ENCODE results near the gene MYO7B. TPM values are rescaled to one million over a fixed set of nuclear protein-coding genes. Genes with fewer than 3 reads are reported as not detected.

MYO7B gene
- total RNA-seq, 1 donor from 2014 or later: 0.04 TPM

DNA sequence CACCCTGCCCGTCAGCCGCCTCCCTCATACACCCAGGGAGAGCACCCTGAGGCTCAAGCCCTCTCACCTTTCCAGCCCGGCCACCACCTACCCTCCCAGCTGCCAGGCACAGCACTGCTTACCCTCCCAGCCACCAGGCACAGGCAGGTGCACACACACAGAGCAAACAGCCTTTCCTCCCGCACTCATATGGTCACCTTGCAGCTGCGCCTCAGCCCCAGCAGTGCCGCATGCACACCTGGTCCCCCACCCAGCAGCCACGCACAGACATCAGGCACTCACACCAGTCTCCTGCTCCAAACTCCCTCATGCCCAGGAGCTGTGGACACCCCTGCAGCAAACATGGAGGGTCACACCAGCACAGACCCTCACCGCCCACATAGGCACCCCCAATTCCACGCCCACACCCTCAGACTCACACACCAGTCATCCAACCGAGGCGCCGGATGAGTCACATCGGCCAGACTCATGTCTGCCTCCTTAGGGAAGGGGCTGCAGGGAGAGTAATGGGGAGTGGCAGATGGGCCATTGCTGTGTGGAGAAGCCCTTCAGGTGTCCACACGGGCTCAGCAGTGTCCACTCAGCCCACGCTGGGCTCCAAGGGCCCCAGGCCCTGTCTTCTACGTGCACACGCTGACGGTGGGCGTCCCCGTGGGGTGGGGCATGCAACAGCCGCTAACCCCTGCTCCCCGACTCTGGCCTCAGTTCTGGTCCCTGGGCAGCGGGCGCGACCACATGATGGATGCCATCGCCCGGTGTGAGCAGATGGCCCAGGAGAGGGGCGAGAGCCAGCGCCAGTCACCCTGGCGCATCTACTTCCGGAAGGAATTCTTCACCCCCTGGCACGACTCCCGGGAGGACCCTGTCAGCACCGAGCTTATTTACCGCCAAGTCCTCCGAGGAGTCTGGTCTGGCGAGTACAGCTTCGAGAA is 88.2 kb downstream of the MYO7B start:
- Mint-ChIP-seq H3K36me3 (no peaks in the 10 kb centered on the region), H3K4me1 (peaks cover 7% of the 10 kb centered on the region), H3K27ac (no peak overlapping the region), H3K4me3 (no peak overlapping the region), H3K27me3 (ENCODE audit: low read depth) (peaks cover 9% of the 10 kb centered on the region), H3K9me3 (no peaks in the 10 kb centered on the region)
- peak in 1 of 2 experiments; percentile 11 for DNase-seq (ENCODE audit: low spot score in 2 of 2, unreplicated experiment in 2 of 2)
- TF ChIP-seq, protein P1, sequence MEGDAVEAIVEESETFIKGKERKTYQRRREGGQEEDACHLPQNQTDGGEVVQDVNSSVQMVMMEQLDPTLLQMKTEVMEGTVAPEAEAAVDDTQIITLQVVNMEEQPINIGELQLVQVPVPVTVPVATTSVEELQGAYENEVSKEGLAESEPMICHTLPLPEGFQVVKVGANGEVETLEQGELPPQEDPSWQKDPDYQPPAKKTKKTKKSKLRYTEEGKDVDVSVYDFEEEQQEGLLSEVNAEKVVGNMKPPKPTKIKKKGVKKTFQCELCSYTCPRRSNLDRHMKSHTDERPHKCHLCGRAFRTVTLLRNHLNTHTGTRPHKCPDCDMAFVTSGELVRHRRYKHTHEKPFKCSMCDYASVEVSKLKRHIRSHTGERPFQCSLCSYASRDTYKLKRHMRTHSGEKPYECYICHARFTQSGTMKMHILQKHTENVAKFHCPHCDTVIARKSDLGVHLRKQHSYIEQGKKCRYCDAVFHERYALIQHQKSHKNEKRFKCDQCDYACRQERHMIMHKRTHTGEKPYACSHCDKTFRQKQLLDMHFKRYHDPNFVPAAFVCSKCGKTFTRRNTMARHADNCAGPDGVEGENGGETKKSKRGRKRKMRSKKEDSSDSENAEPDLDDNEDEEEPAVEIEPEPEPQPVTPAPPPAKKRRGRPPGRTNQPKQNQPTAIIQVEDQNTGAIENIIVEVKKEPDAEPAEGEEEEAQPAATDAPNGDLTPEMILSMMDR (IDR thresholded peaks at IDR 0.05; ENCODE audit: unreplicated experiment): no peak

DNA sequence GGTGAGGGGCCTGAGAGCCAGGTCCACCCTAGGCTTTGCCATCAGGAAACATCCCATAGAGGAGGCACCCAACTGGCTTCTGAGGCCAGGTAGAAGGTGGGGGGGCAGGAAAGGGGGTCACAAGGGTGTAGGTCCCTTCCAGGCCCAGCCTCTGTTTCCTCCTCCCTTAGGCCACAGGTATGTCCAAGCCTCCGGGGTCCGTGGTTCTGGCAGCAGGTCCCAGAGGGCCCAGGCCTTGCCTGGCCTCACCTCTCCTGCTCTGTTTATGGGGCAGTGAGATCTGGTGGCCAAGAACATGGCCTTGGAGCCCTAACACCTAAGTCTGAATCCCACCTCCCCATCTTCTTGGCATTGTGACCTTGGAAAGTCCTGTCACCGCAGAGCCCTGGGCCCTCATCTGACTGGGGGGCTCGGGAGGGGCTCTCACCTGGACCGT is 88.9 kb downstream of the MYO7B start:
- no peak overlapping the region for H3K27ac Mint-ChIP-seq
- H3K27me3 Mint-ChIP-seq (ENCODE audit: low read depth): peaks cover 7% of the 10 kb centered on the region
- no peaks in the 10 kb centered on the region for H3K9me3 Mint-ChIP-seq
- H3K4me3 Mint-ChIP-seq: no peak overlapping the region
- H3K36me3 Mint-ChIP-seq: no peaks in the 10 kb centered on the region
- TF ChIP-seq, protein P1 (IDR thresholded peaks at IDR 0.05; ENCODE audit: unreplicated experiment): no peak
- peak in 1 of 2 experiments; percentile 10 for DNase-seq (ENCODE audit: low spot score in 2 of 2, unreplicated experiment in 2 of 2)
- H3K4me1 Mint-ChIP-seq: peaks cover 6% of the 10 kb centered on the region

DNA sequence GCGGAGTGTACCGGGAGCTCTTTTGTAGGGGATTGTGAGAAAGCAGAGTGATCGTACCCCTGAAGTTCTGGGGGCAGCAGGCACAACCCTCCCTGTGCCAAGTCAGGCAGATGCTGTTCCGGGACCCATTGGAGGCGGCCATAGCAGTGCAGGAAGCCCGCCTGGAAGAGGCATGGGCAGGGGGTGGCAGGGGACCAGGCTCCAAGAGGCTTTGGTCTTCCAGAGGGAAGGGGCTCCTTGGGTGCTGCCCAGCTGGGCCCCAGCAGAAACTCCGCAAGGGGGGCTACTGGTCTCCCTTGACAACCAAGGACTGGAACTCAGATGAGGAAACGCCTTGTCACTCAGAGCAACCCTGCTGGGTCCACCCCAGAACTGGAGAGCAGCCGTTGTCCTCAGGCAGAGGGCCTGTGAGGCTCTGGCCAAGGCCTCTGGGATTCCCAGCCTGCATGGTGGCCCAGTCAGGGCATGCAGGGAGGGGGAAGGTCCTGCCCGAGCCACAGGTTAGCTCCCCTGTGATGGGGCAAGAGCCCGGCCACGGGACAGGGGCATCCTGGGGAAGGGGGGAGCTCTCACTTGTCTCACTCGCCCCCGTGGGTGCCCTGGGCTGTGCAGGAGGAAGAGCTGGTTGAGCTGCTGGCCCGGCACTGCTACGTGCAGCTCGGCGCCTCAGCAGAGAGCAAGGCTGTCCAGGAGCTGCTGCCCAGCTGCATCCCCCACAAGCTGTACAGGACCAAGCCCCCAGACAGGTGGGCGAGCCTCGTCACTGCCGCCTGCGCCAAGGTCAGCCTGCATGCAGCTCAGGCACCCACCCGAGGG is 89.5 kb downstream of the MYO7B start:
- H3K4me1 Mint-ChIP-seq: no peaks in the 10 kb centered on the region
- no peaks in the 10 kb centered on the region for H3K9me3 Mint-ChIP-seq
- H3K27ac Mint-ChIP-seq: no peak overlapping the region
- TF ChIP-seq, protein P1 (IDR thresholded peaks at IDR 0.05; ENCODE audit: unreplicated experiment): no peak
- peaks cover 7% of the 10 kb centered on the region for H3K27me3 Mint-ChIP-seq (ENCODE audit: low read depth)
- DNase-seq (ENCODE audit: low spot score in 2 of 2, unreplicated experiment in 2 of 2): peak in 1 of 2 experiments; percentile 15
- no peak overlapping the region for H3K4me3 Mint-ChIP-seq
- no peaks in the 10 kb centered on the region for H3K36me3 Mint-ChIP-seq

DNA sequence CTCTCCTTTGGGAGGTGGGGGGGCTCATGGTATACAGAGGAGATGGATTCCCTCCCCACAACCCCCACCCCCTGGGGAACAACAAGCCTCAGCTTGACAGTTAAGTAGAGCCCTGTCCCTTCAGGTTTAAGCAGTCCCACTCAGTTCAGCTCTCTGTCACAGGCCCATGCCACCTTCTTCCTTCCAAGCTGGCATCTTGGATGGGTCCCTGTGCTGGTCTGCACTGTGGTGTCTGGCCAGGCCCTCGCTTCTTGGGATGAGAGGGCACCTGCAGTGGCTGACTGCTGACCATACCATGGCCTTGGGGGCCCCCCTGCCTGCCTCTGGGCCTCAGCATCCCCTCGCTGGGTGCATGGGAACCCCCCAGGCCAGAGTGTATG is 90.1 kb downstream of the MYO7B start:
- no peaks in the 10 kb centered on the region for H3K36me3 Mint-ChIP-seq
- H3K27me3 Mint-ChIP-seq (ENCODE audit: low read depth): peaks cover 7% of the 10 kb centered on the region
- TF ChIP-seq, protein P1 (IDR thresholded peaks at IDR 0.05; ENCODE audit: unreplicated experiment): no peak
- DNase-seq (ENCODE audit: low spot score in 2 of 2, unreplicated experiment in 2 of 2): no peak
- H3K9me3 Mint-ChIP-seq: no peaks in the 10 kb centered on the region
- no peak overlapping the region for H3K27ac Mint-ChIP-seq
- H3K4me3 Mint-ChIP-seq: no peak overlapping the region
- no peaks in the 10 kb centered on the region for H3K4me1 Mint-ChIP-seq

DNA sequence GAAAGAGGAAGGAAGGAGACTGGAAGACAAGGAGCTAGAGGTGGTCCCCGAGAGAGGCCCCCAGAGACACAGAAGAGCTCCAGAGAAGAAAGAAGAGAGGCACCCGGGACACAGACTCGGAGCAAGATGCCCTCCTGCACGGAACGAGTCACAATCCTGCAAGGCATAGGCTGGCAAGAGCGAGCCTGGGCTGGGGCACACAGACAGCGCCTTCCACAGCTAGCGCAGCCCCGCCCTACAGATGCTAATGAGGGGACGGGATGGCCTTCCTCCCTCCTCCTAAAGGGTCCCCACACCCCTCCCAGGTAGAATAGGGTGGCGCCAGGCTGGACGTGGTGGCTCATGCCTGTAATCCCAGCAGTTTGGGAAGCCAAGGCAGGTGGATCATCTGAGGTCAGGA is 90.7 kb downstream of the MYO7B start:
- no peaks in the 10 kb centered on the region for H3K4me1 Mint-ChIP-seq
- TF ChIP-seq, protein P1 (IDR thresholded peaks at IDR 0.05; ENCODE audit: unreplicated experiment): no peak
- H3K36me3 Mint-ChIP-seq: no peaks in the 10 kb centered on the region
- H3K27ac Mint-ChIP-seq: no peak overlapping the region
- H3K4me3 Mint-ChIP-seq: no peak overlapping the region
- H3K27me3 Mint-ChIP-seq (ENCODE audit: low read depth): peaks cover 7% of the 10 kb centered on the region
- DNase-seq (ENCODE audit: low spot score in 2 of 2, unreplicated experiment in 2 of 2): no peak
- H3K9me3 Mint-ChIP-seq: no peaks in the 10 kb centered on the region

All from mesothelial cell of epicardium (in vitro differentiated cells).